Measurements from ENCODE around the gene TTYH3. TPM values are rescaled to one million over a fixed set of nuclear protein-coding genes. Genes with fewer than 3 reads are reported as not detected.

TTYH3 gene
- total RNA-seq, 1 experiment from 2014 or later, result 178 TPM

DNA sequence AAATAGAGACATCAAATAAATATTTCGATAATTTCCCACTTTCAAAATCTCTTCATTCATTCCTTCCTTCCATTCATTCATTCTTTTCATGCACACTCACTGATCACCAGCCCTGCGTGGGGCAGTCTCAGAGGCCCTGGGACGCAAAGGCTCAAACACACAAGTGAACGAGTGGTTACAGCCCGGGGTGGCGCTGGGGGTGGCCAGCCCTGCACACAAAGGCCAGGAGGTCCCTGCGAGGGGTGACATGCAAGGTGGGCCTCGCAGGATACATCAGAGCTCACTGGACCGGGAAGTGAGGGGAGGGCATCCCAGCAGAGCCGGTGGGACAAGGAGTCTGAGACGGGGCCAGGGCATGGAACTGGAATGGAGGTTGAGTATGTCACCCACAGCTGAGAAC lies 29.9 kb upstream of the TTYH3 start:
- ChIA-PET POLR2A (no interaction called here), CTCF (interaction anchor here (1.4 to 2.3 kb wide), 3 partner anchors 10 to 133 kb away, joined by 3 to 7 read pairs (median 4); no protein-coding TSS in a partner anchor)
- ATAC-seq, result no peak
- H3K4me1 Mint-ChIP-seq, result no peaks in the 10 kb centered on the region; the same call in 1 of the 2 replicates
- no peaks in the 10 kb centered on the region for H3K36me3 Mint-ChIP-seq
- H3K9me3 Mint-ChIP-seq, result no peaks in the 10 kb centered on the region
- no peak overlapping the region for H3K4me3 Mint-ChIP-seq
- TF ChIP-seq, protein P1, sequence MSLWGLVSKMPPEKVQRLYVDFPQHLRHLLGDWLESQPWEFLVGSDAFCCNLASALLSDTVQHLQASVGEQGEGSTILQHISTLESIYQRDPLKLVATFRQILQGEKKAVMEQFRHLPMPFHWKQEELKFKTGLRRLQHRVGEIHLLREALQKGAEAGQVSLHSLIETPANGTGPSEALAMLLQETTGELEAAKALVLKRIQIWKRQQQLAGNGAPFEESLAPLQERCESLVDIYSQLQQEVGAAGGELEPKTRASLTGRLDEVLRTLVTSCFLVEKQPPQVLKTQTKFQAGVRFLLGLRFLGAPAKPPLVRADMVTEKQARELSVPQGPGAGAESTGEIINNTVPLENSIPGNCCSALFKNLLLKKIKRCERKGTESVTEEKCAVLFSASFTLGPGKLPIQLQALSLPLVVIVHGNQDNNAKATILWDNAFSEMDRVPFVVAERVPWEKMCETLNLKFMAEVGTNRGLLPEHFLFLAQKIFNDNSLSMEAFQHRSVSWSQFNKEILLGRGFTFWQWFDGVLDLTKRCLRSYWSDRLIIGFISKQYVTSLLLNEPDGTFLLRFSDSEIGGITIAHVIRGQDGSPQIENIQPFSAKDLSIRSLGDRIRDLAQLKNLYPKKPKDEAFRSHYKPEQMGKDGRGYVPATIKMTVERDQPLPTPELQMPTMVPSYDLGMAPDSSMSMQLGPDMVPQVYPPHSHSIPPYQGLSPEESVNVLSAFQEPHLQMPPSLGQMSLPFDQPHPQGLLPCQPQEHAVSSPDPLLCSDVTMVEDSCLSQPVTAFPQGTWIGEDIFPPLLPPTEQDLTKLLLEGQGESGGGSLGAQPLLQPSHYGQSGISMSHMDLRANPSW (CRISPR knock-in tag; conservative IDR thresholded peaks at IDR 0.05; ENCODE audit: low read depth), result no peak
- TF ChIP-seq SMAD4 (CRISPR knock-in tag; IDR thresholded peaks at IDR 0.05), result no peak
- TF ChIP-seq ATF1 (CRISPR knock-in tag; IDR thresholded peaks at IDR 0.05), result no peak
- TF ChIP-seq, protein P2, sequence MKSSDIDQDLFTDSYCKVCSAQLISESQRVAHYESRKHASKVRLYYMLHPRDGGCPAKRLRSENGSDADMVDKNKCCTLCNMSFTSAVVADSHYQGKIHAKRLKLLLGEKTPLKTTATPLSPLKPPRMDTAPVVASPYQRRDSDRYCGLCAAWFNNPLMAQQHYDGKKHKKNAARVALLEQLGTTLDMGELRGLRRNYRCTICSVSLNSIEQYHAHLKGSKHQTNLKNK (CRISPR knock-in tag; IDR thresholded peaks at IDR 0.05), result no peak
- TF ChIP-seq, protein P3, sequence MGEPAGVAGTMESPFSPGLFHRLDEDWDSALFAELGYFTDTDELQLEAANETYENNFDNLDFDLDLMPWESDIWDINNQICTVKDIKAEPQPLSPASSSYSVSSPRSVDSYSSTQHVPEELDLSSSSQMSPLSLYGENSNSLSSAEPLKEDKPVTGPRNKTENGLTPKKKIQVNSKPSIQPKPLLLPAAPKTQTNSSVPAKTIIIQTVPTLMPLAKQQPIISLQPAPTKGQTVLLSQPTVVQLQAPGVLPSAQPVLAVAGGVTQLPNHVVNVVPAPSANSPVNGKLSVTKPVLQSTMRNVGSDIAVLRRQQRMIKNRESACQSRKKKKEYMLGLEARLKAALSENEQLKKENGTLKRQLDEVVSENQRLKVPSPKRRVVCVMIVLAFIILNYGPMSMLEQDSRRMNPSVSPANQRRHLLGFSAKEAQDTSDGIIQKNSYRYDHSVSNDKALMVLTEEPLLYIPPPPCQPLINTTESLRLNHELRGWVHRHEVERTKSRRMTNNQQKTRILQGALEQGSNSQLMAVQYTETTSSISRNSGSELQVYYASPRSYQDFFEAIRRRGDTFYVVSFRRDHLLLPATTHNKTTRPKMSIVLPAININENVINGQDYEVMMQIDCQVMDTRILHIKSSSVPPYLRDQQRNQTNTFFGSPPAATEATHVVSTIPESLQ (CRISPR knock-in tag; IDR thresholded peaks at IDR 0.05), result no peak
- TF ChIP-seq RELA (CRISPR knock-in tag; IDR thresholded peaks at IDR 0.05; ENCODE audit: borderline replicate concordance), result no peak
- no peak for TF ChIP-seq HMGA2 (CRISPR knock-in tag; IDR thresholded peaks at IDR 0.05)
- TF ChIP-seq ESRRA (CRISPR knock-in tag; IDR thresholded peaks at IDR 0.05; ENCODE audit: borderline replicate concordance), result no peak
- no peak for TF ChIP-seq NFE2L1 (CRISPR knock-in tag; IDR thresholded peaks at IDR 0.05)
- no peak for TF ChIP-seq CREM (CRISPR knock-in tag; IDR thresholded peaks at IDR 0.05)
- TF ChIP-seq, protein P4, sequence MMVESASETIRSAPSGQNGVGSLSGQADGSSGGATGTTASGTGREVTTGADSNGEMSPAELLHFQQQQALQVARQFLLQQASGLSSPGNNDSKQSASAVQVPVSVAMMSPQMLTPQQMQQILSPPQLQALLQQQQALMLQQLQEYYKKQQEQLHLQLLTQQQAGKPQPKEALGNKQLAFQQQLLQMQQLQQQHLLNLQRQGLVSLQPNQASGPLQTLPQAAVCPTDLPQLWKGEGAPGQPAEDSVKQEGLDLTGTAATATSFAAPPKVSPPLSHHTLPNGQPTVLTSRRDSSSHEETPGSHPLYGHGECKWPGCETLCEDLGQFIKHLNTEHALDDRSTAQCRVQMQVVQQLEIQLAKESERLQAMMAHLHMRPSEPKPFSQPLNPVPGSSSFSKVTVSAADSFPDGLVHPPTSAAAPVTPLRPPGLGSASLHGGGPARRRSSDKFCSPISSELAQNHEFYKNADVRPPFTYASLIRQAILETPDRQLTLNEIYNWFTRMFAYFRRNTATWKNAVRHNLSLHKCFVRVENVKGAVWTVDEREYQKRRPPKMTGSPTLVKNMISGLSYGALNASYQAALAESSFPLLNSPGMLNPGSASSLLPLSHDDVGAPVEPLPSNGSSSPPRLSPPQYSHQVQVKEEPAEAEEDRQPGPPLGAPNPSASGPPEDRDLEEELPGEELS (CRISPR knock-in tag; IDR thresholded peaks at IDR 0.05), result no peak
- no peaks in the 10 kb centered on the region for H3K27me3 Mint-ChIP-seq (ENCODE audit: low read depth)
- H3K27ac Mint-ChIP-seq, result no peak overlapping the region; the same call in 1 of the 2 replicates
- no peak for DNase-seq (ENCODE audit: low spot score)

DNA sequence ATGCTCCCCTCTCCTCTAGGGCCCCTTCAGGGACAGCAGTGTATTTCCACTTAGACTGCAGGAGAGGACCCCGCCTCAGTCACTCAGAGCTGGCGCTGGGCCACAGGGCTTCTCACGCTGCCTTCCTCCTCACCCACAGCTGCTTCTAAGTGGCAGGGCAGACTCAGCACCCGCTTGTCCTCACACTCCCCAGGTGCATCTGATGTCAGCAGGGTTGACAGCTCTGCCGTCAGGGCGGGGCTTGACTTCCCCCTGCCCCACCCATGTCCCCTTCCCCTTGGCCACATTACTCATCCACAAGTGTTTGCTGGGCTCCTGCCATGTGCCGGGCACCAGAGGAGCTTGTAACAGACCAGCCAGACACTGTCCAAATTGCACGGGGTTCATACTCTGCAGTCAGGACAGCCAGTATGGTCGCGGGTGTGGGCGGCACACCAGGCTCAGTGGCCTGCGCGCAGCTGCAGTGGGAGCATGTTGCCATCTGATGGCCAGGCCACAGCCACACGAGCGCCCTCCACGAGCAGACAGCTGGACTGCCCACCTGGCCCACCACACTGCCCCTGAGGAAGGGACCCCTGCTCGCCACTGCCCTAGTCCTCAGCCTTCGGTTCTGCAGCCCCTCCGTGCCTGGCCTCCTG lies 29.3 kb upstream of the TTYH3 start:
- POLR2A ChIA-PET, result no interaction called here
- Mint-ChIP-seq H3K4me3 (no peak overlapping the region), H3K27ac (no peak overlapping the region), H3K27me3 (ENCODE audit: low read depth) (no peaks in the 10 kb centered on the region), H3K4me1 (no peaks in the 10 kb centered on the region; the same call in 1 of the 2 replicates), H3K9me3 (no peaks in the 10 kb centered on the region), H3K36me3 (no peaks in the 10 kb centered on the region)
- DNase-seq (ENCODE audit: low spot score) (no peak), ATAC-seq (no peak)
- no peak for TF ChIP-seq MXD4 (CRISPR knock-in tag; IDR thresholded peaks at IDR 0.05; ENCODE audit: borderline replicate concordance)
- TF ChIP-seq ZNF317 (CRISPR knock-in tag; IDR thresholded peaks at IDR 0.05; ENCODE audit: borderline replicate concordance, low read depth), result no peak
- TF ChIP-seq NFATC4 (CRISPR knock-in tag; IDR thresholded peaks at IDR 0.05), result no peak
- TF ChIP-seq PREB (CRISPR knock-in tag; IDR thresholded peaks at IDR 0.05; ENCODE audit: borderline replicate concordance), result no peak
- TF ChIP-seq, protein P5, sequence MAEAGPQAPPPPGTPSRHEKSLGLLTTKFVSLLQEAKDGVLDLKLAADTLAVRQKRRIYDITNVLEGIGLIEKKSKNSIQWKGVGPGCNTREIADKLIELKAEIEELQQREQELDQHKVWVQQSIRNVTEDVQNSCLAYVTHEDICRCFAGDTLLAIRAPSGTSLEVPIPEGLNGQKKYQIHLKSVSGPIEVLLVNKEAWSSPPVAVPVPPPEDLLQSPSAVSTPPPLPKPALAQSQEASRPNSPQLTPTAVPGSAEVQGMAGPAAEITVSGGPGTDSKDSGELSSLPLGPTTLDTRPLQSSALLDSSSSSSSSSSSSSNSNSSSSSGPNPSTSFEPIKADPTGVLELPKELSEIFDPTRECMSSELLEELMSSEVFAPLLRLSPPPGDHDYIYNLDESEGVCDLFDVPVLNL (CRISPR knock-in tag; IDR thresholded peaks at IDR 0.05; ENCODE audit: borderline replicate concordance, low read depth), result no peak
- TF ChIP-seq AR (CRISPR knock-in tag; IDR thresholded peaks at IDR 0.05), result no peak
- TF ChIP-seq ZNF219 (CRISPR knock-in tag; IDR thresholded peaks at IDR 0.05; ENCODE audit: borderline replicate concordance), result no peak
- CTCF ChIA-PET, result interaction anchor here (0.7 to 2.3 kb wide), 3 partner anchors 68 to 107 kb away, joined by 3 to 7 read pairs (median 4); no protein-coding TSS in a partner anchor
